GM23338 (cell line): ENCODE measurements around the gene NOP10. TPM values are rescaled to one million over a fixed set of nuclear protein-coding genes. Genes with fewer than 3 reads are reported as not detected.

Experiments
- ATAC-seq: fragments of 200-7000 bp; cut with Tn5 transposase; 3 replicates; pipeline ENCODE4 v1.9.1; 2020
- DNase-seq: peaks from one replicate; pipeline ENCODE4 v3.0.0-alpha.2; 2015; ENCODE audit warnings: low spot score
- H2AFZ ChIP-seq: fragments of 200-600 bp; sonication (generic); 2 replicates; pipeline ENCODE4 v1.8.0; 2016; ENCODE audit warnings: antibody characterized with exemption, mild to moderate bottlenecking, moderate library complexity
- H3F3A ChIP-seq: fragments of 200-600 bp; sonication (generic); replicated peaks from 2 replicates; pipeline ENCODE4 v1.8.0; 2017; ENCODE audit warnings: antibody characterized with exemption, mixed run types, low read depth
- H3K27ac ChIP-seq: fragments of 200-600 bp; sonication (generic); 2 replicates; pipeline ENCODE4 v1.6.1; 2016; ENCODE audit warnings: low read depth
- H3K27me3 ChIP-seq: fragments of 200-600 bp; sonication (generic); 2 replicates; pipeline ENCODE4 v1.8.0; 2016; ENCODE audit warnings: mild to moderate bottlenecking, mixed run types, moderate library complexity; ENCODE audit not compliant: insufficient read depth
- H3K36me3 ChIP-seq: fragments of 200-600 bp; sonication (generic); 2 replicates; pipeline ENCODE4 v1.8.0; 2016; ENCODE audit warnings: mild to moderate bottlenecking; ENCODE audit not compliant: insufficient read depth
- H3K4me1 ChIP-seq: fragments of 200-600 bp; sonication (generic); 2 replicates; pipeline ENCODE4 v1.8.0; 2016; ENCODE audit warnings: mild to moderate bottlenecking, moderate library complexity; ENCODE audit not compliant: insufficient read depth
- H3K4me2 ChIP-seq: fragments of 200-600 bp; sonication (generic); 2 replicates; pipeline ENCODE4 v1.7.1; 2017; ENCODE audit warnings: mixed run types
- H3K4me3 ChIP-seq: fragments of 200-600 bp; sonication (generic); 2 replicates; pipeline ENCODE4 v1.6.1; 2016; ENCODE audit warnings: mixed run types
- H3K79me2 ChIP-seq: fragments of 200-600 bp; sonication (generic); replicated peaks from 2 replicates; pipeline ENCODE4 v1.8.0; 2017; ENCODE audit warnings: mild to moderate bottlenecking; ENCODE audit not compliant: insufficient read depth
- H3K9me2 ChIP-seq: fragments of 200-600 bp; sonication (generic); 2 replicates; pipeline ENCODE4 v1.8.0; 2017; ENCODE audit not compliant: insufficient read depth
- H4K20me1 ChIP-seq: fragments of 200-600 bp; sonication (generic); replicated peaks from 2 replicates; pipeline ENCODE4 v1.8.0; 2017; ENCODE audit warnings: mild to moderate bottlenecking; ENCODE audit not compliant: insufficient read depth
- H3K27ac Mint-ChIP-seq: 2 replicates; pipeline ENCODE4 v1.8.0; 2020; ENCODE audit warnings: inconsistent platforms, mild to moderate bottlenecking, moderate library complexity, mixed read lengths
- H3K27me3 Mint-ChIP-seq: 3 replicates; pipeline ENCODE4 v1.8.0; 2022; ENCODE audit warnings: low read depth, mild to moderate bottlenecking, moderate library complexity, mixed read lengths, inconsistent platforms; ENCODE audit not compliant: insufficient read depth, poor library complexity
- H3K36me3 Mint-ChIP-seq: 3 replicates; pipeline ENCODE4 v1.8.0; 2021; ENCODE audit warnings: low read depth, mild to moderate bottlenecking, inconsistent platforms, moderate library complexity, mixed read lengths
- H3K4me1 Mint-ChIP-seq: 3 replicates; pipeline ENCODE4 v1.8.0; 2020; ENCODE audit warnings: mild to moderate bottlenecking, inconsistent platforms, mixed read lengths
- H3K4me3 Mint-ChIP-seq: 3 replicates; pipeline ENCODE4 v1.8.0; 2021; ENCODE audit warnings: moderate library complexity, mild to moderate bottlenecking, inconsistent platforms, mixed read lengths
- H3K9me3 Mint-ChIP-seq: 3 replicates; pipeline ENCODE4 v1.8.0; 2020; ENCODE audit warnings: moderate library complexity, mild to moderate bottlenecking, inconsistent platforms, mixed read lengths
- CREB1 ChIP-seq: fragments of 250-450 bp; sonication (Bioruptor Pico); IDR thresholded peaks from 2 replicates; pipeline ENCODE4 v1.5.0; 2020; ENCODE audit warnings: low read depth, mild to moderate bottlenecking, moderate library complexity
- CTCF ChIP-seq, 2 experiments: fragments of 200-600 bp in 1 of 2; sonication (generic) in 1 of 2; conservative IDR thresholded peaks; 2 replicates each; pipeline versions ENCODE4 v1.5.1 to v1.6.1; 2016 to 2017; ENCODE audit warnings: antibody characterized with exemption in 2 of 2, low read depth in 2 of 2, mild to moderate bottlenecking in 2 of 2, moderate library complexity in 1 of 2
- ETS1 ChIP-seq: IDR thresholded peaks from 2 replicates; pipeline ENCODE4 v1.6.1; 2016; ENCODE audit warnings: antibody characterized with exemption
- JUNB ChIP-seq: IDR thresholded peaks from one replicate; pipeline ENCODE4 v1.6.1; 2016; ENCODE audit warnings: antibody characterized with exemption; ENCODE audit not compliant: unreplicated experiment
- NANOG ChIP-seq: IDR thresholded peaks from 2 replicates; pipeline ENCODE4 v1.6.1; 2016; ENCODE audit warnings: antibody characterized with exemption, borderline replicate concordance
- POLR2AphosphoS5 ChIP-seq: IDR thresholded peaks from 2 replicates; pipeline ENCODE4 v1.6.1; 2016; ENCODE audit warnings: antibody characterized with exemption, low read depth
- REST ChIP-seq: IDR thresholded peaks from one replicate; pipeline ENCODE4 v1.6.1; 2018; ENCODE audit warnings: antibody characterized with exemption; ENCODE audit not compliant: unreplicated experiment
- STAT1 ChIP-seq: IDR thresholded peaks from one replicate; pipeline ENCODE4 v1.6.1; 2016; ENCODE audit warnings: antibody characterized with exemption; ENCODE audit not compliant: unreplicated experiment
- ZNF114 ChIP-seq: fragments of 250-450 bp; sonication (Bioruptor Pico); IDR thresholded peaks from 2 replicates; pipeline ENCODE4 v1.5.0; 2020; ENCODE audit warnings: mild to moderate bottlenecking, moderate library complexity
- polyA plus RNA-seq: library from polyadenylated mRNA; unstranded; fragments of >200 nt; fragmentation: Nextera tagmentation; extraction: Ambion mirVana; gene quantifications from 2 replicates; pipeline ENCODE4 v1.2.1, GENCODE V29; 2016
- total RNA-seq: library from RNA; depleted of rRNA; stranded (reverse); fragments of >200 nt; shearing (Covaris generic); gene quantifications from 2 replicates; pipeline ENCODE4 v1.2.3, GENCODE V29; 2014

The NOP10 gene
- total and polyA plus RNA-seq, 2 experiments from 2014 or later = 417 to 718 TPM

- TF ChIP-seq CTCF (conservative IDR thresholded peaks at IDR 0.05; ENCODE audit: low read depth in 2 of 2) (no peak), POLR2AphosphoS5 (no peak), NANOG (no peak), CREB1 (CRISPR knock-in tag) (no peak)
Observed at GRCh38 chr15:34335176-34336032, 7.5 kb downstream of the NOP10 start (continued).

- Mint-ChIP-seq H3K4me1 (peaks cover 9% of the 10 kb centered on the region), H3K27me3 (peaks cover 3% of the 10 kb centered on the region), H3K27ac (no peak overlapping the region), H3K36me3 (peaks cover 3% of the 10 kb centered on the region; the same call in 1 of the 3 replicates), H3K4me3 (no peak overlapping the region), H3K9me3 (no peaks in the 10 kb centered on the region; the same call in 2 of the 3 replicates)
- ATAC-seq (no peak), DNase-seq (no peak)
- TF ChIP-seq NANOG = no peak
- TF ChIP-seq POLR2AphosphoS5 = no peak
- TF ChIP-seq ETS1 = no peak
- TF ChIP-seq ZNF114 (CRISPR knock-in tag) = no peak
- no peak for TF ChIP-seq REST
- no peak for TF ChIP-seq CTCF (conservative IDR thresholded peaks at IDR 0.05; ENCODE audit: low read depth in 2 of 2)
- no peak for TF ChIP-seq STAT1
- TF ChIP-seq JUNB = no peak
- Histone ChIP-seq H4K20me1 (peaks cover 6% of the 10 kb centered on the region; the same call in 1 of the 2 replicates), H3K79me2 (no peaks in the 10 kb centered on the region), H3K36me3 (no peaks in the 10 kb centered on the region), H3F3A (no peaks in the 10 kb centered on the region), H3K9me2 (no peaks in the 10 kb centered on the region), H3K27ac (no peak overlapping the region), H3K4me2 (no peak overlapping the region), H3K4me1 (peaks cover 13% of the 10 kb centered on the region), H2AFZ (no peak overlapping the region), H3K27me3 (no peaks in the 10 kb centered on the region), H3K4me3 (no peak overlapping the region)
Observed at GRCh38 chr15:34334672-34335071, 8.3 kb downstream of the NOP10 start.
